Smooth muscle cell (in vitro differentiated cells): ENCODE data around the gene OXER1. TPM values are rescaled to one million over a fixed set of nuclear protein-coding genes. Genes with fewer than 3 reads are reported as not detected.
"Not testable (repeated sequence)": the region's sequence is repeated elsewhere in the genome, so short reads cannot be mapped to it uniquely, and the experiment has no call there.

Experiments
- DNase-seq: peaks from one replicate; lab custom pipeline; 2025; ENCODE audit not compliant: unreplicated experiment; lab: John Stamatoyannopoulos, UW
- H2AFZ ChIP-seq: fragments of 200-600 bp; sonication (generic); 2 replicates; pipeline ENCODE4 v1.6.0; 2016; ENCODE audit warnings: antibody characterized with exemption, low read depth, mild to moderate bottlenecking
- H3F3A ChIP-seq: fragments of 200-600 bp; sonication (generic); 2 replicates; pipeline ENCODE4 v1.6.0; 2017; ENCODE audit warnings: antibody characterized with exemption, low read depth
- H3K27ac ChIP-seq: fragments of 200-600 bp; sonication (generic); 2 replicates; pipeline ENCODE4 v1.5.1; 2016; ENCODE audit warnings: low read depth, mild to moderate bottlenecking
- H3K27me3 ChIP-seq: fragments of 200-600 bp; sonication (generic); 2 replicates; pipeline ENCODE4 v1.6.1; 2016; ENCODE audit warnings: low read depth, mild to moderate bottlenecking
- H3K36me3 ChIP-seq: fragments of 200-600 bp; sonication (generic); 2 replicates; pipeline ENCODE4 v1.5.1; 2016; ENCODE audit warnings: low read depth
- H3K4me1 ChIP-seq: fragments of 200-600 bp; sonication (generic); 2 replicates; pipeline ENCODE4 v1.5.1; 2016; ENCODE audit warnings: low read depth
- H3K4me2 ChIP-seq: fragments of 200-600 bp; sonication (generic); 2 replicates; pipeline ENCODE4 v1.6.0; 2016; ENCODE audit warnings: mild to moderate bottlenecking
- H3K4me3 ChIP-seq: fragments of 200-600 bp; sonication (generic); 2 replicates; pipeline ENCODE4 v1.5.1; 2016; ENCODE audit warnings: mild to moderate bottlenecking
- H3K79me2 ChIP-seq: fragments of 200-600 bp; sonication (generic); 2 replicates; pipeline ENCODE4 v1.6.0; 2016; ENCODE audit warnings: low read depth, mild to moderate bottlenecking
- H3K9ac ChIP-seq: fragments of 200-600 bp; sonication (generic); 2 replicates; pipeline ENCODE4 v1.6.0; 2016; ENCODE audit warnings: low read depth
- H3K9me3 ChIP-seq: fragments of 200-600 bp; sonication (generic); replicated peaks from 2 replicates; pipeline ENCODE4 v1.5.1; 2016; ENCODE audit warnings: low read depth
- H4K20me1 ChIP-seq: fragments of 200-600 bp; sonication (generic); 2 replicates; pipeline ENCODE4 v1.6.0; 2016; ENCODE audit warnings: low read depth
- CTCF ChIP-seq: fragments of 200-600 bp; sonication (generic); IDR thresholded peaks from 2 replicates; pipeline ENCODE4 v1.5.1; 2017; ENCODE audit warnings: borderline replicate concordance, mild to moderate bottlenecking, antibody characterized with exemption; ENCODE audit not compliant: insufficient read depth, poor library complexity, severe bottlenecking
- WGBS: methylation state at CpG from one replicate; pipeline ENCODE4 v1.1.7; 2016; ENCODE audit warnings: low lambda C conversion rate; 5-methylcytosine and 5-hydroxymethylcytosine counted together
- polyA plus RNA-seq: library from polyadenylated mRNA; unstranded; fragments of >200 nt; fragmentation: Nextera tagmentation; extraction: Ambion mirVana; gene quantifications from 2 replicates; pipeline ENCODE4 v1.2.1, GENCODE V29; 2016
- total RNA-seq: library from RNA; depleted of rRNA; stranded (reverse); fragments of >200 nt; gene quantifications from 2 replicates; pipeline ENCODE4 v1.2.3, GENCODE V29; 2014

The OXER1 gene
- total and polyA plus RNA-seq, 2 experiments from 2014 or later = 2.2 TPM; not detected in 1

GRCh38 chr2:42733852-42734251 is 30.1 kb downstream of the OXER1 start:
- Histone ChIP-seq H3K36me3 (peaks cover 9% of the 10 kb centered on the region), H3K4me2 (no peak overlapping the region), H3K4me3 (no peak overlapping the region), H3K27ac (no peak overlapping the region), H4K20me1 (no peaks in the 10 kb centered on the region), H2AFZ (no peak overlapping the region), H3K27me3 (no peaks in the 10 kb centered on the region), H3K9me3 (no peaks in the 10 kb centered on the region), H3K9ac (no peak overlapping the region), H3F3A (no peaks in the 10 kb centered on the region), H3K4me1 (no peaks in the 10 kb centered on the region), H3K79me2 (no peaks in the 10 kb centered on the region)
- 85% methylated on average over 1 of the region's 1 CpG for WGBS
- DNase-seq = no peak
- no peak for TF ChIP-seq CTCF

GRCh38 chr2:42731316-42731715 is 32.6 kb downstream of the OXER1 start:
- H3K4me3 ChIP-seq, H3K27me3 ChIP-seq, H3K9me3 ChIP-seq, H3K36me3 ChIP-seq, H4K20me1 ChIP-seq, DNase-seq, H3K9ac ChIP-seq, H3K4me1 ChIP-seq, H3K27ac ChIP-seq, H2AFZ ChIP-seq, H3K4me2 ChIP-seq, H3K79me2 ChIP-seq, H3F3A ChIP-seq: not testable (repeated sequence)
- 98% methylated on average over 4 of the region's 4 CpGs for WGBS

- WGBS = 100% methylated on average over 2 of the region's 2 CpGs
- Histone ChIP-seq H3K9me3 (no peaks in the 10 kb centered on the region), H4K20me1 (no peaks in the 10 kb centered on the region), H3K27me3 (no peaks in the 10 kb centered on the region), H3K4me1 (no peaks in the 10 kb centered on the region), H2AFZ (no peak overlapping the region), H3K4me2 (no peak overlapping the region), H3K4me3 (no peak overlapping the region), H3K36me3 (no peaks in the 10 kb centered on the region), H3K27ac (no peak overlapping the region), H3K9ac (no peak overlapping the region), H3F3A (peaks cover 5% of the 10 kb centered on the region), H3K79me2 (no peaks in the 10 kb centered on the region)
- DNase-seq = no peak
- no peak for TF ChIP-seq CTCF
Observed at GRCh38 chr2:42726680-42727079, 37.3 kb downstream of the OXER1 start.

GRCh38 chr2:42725657-42726056 is 38.3 kb downstream of the OXER1 start:
- peaks cover 12% of the 10 kb centered on the region for H3F3A ChIP-seq
- H3K4me3 ChIP-seq = no peak overlapping the region
- H3K4me1 ChIP-seq = no peaks in the 10 kb centered on the region
- no peaks in the 10 kb centered on the region for H4K20me1 ChIP-seq
- H3K9ac ChIP-seq = no peak overlapping the region
- no peak overlapping the region for H2AFZ ChIP-seq
- no peaks in the 10 kb centered on the region for H3K9me3 ChIP-seq
- no peak for TF ChIP-seq CTCF
- H3K4me2 ChIP-seq = no peak overlapping the region
- no peaks in the 10 kb centered on the region for H3K27me3 ChIP-seq
- 86% methylated on average over 4 of the region's 4 CpGs for WGBS
- no peaks in the 10 kb centered on the region for H3K36me3 ChIP-seq
- no peaks in the 10 kb centered on the region for H3K79me2 ChIP-seq
- DNase-seq = no peak
- no peak overlapping the region for H3K27ac ChIP-seq
